ENCODE results near the gene RNF214. TPM values are rescaled to one million over a fixed set of nuclear protein-coding genes. Genes with fewer than 3 reads are reported as not detected.

RNF214 gene
- total and polyA plus RNA-seq, 2 of the 4 experiments (the other 2 are of a cell fraction), result 7.9 to 14.8 TPM

GRCh38 chr11:117226388-117227385 lies 5.8 kb upstream of the RNF214 start:
- H3K4ac ChIP-seq (ENCODE audit: low read depth, low read length), result no peak overlapping the region
- H2AK5ac ChIP-seq (ENCODE audit: low read depth, low read length), result no peak overlapping the region
- POLR2A ChIA-PET (ENCODE audit: unreplicated experiment), result interaction anchor here (0.6 to 1.4 kb wide), 2 partner anchors 8 to 102 kb away, joined by 3 to 6 read pairs; no protein-coding TSS in a partner anchor
- H3K4me3 ChIP-seq (ENCODE audit: insufficient read depth, low read depth, low read length), result no peak overlapping the region
- H3K18ac ChIP-seq (ENCODE audit: low read depth, low read length), result no peak overlapping the region
- in situ Hi-C loops (cut with MboI; ENCODE audit: low sequenced_read_pairs) (loop anchor here (10.0 kb wide), 1 partner anchor 352 kb away; no protein-coding TSS in a partner anchor), dilution Hi-C loops (cut with HindIII; ENCODE audit: low sequenced_read_pairs, unreplicated experiment) (no loop called here), intact Hi-C loops (cut with micrococcal nuclease) (loop anchor here (1.0 to 10.0 kb wide), 5 partner anchors 28 to 433 kb away; partner anchors contain the start of gene TAGLN)
- no peak overlapping the region for H3K56ac ChIP-seq (ENCODE audit: extremely low read depth, insufficient read depth, low read length)
- no peak overlapping the region for H2BK5ac ChIP-seq (ENCODE audit: low read depth, low read length, poor library complexity, severe bottlenecking)
- no peaks in the 10 kb centered on the region; the same call in 1 of the 2 replicates for H4K20me1 ChIP-seq (ENCODE audit: insufficient read depth, low read length)
- peak overlapping the region; percentile 73 for H2AK9ac ChIP-seq (replicated peaks; ENCODE audit: low read depth, low read length, poor library complexity)
- no peaks in the 10 kb centered on the region for H3K27me3 ChIP-seq (ENCODE audit: control insufficient read depth, insufficient read depth, low read length)
- no peak overlapping the region for H4K8ac ChIP-seq (ENCODE audit: low read depth in 2 of 2, low read length in 2 of 2)
- H3K36me3 ChIP-seq (ENCODE audit: control insufficient read depth, insufficient read depth, low read length), result peaks cover 50% of the 10 kb centered on the region
- peaks cover 11 to 49% of the 10 kb centered on the region in 2 experiments for H3K79me1 ChIP-seq (ENCODE audit: low read depth in 1 of 2, low read length in 2 of 2)
- H3K9ac ChIP-seq (ENCODE audit: low read depth, low read length), result no peak overlapping the region
- H3K9me1 ChIP-seq (ENCODE audit: insufficient read depth, low read length), result peaks cover 1% of the 10 kb centered on the region
- TF ChIP-seq SMC3 (IDR thresholded peaks at IDR 0.05; ENCODE audit: low read depth, low read length) (peak; percentile 61), NFE2L2 (IDR thresholded peaks at IDR 0.05; ENCODE audit: low read depth, low read length) (no peak), RAD21 (IDR thresholded peaks at IDR 0.05; ENCODE audit: low read length) (peak; percentile 87), CTCF (conservative IDR thresholded peaks at IDR 0.05; ENCODE audit: low read depth, low read length) (peak; percentile 84)
- H3K23ac ChIP-seq (ENCODE audit: low read depth, low read length), result no peak overlapping the region
- H3K14ac ChIP-seq (replicated peaks; ENCODE audit: low read depth, low read length), result no peak overlapping the region
- H2BK20ac ChIP-seq (ENCODE audit: low read depth, low read length), result no peak overlapping the region
- H3K4me1 ChIP-seq (ENCODE audit: control insufficient read depth, insufficient read depth, low read length), result peaks cover 9% of the 10 kb centered on the region
- no peak overlapping the region for H4K5ac ChIP-seq (ENCODE audit: low read depth, low read length)
- no peak overlapping the region for H3K27ac ChIP-seq (ENCODE audit: insufficient read depth, low read length)
- H3K9me3 ChIP-seq (ENCODE audit: control insufficient read depth, insufficient read depth, low read length), result no peaks in the 10 kb centered on the region
- H2BK120ac ChIP-seq (ENCODE audit: low read depth, low read length), result no peak overlapping the region
- H2AFZ ChIP-seq (replicated peaks; ENCODE audit: low read length, poor library complexity), result no peak overlapping the region
- no peak overlapping the region for H2BK15ac ChIP-seq (ENCODE audit: low read depth, low read length)
- H3K4me2 ChIP-seq (ENCODE audit: low read depth, low read length), result no peak overlapping the region
- BruUV-seq (replicated peaks), result no TSS peak
- H4K91ac ChIP-seq (ENCODE audit: insufficient read depth, low read depth, low read length), result no peak overlapping the region
- 100% methylated on average over 6 of the region's 19 CpGs; no CpG with 5 or more reads in 1 of the 2 experiments for WGBS, 2 experiments (ENCODE audit: extremely low coverage in 2 of 2, insufficient read length in 1 of 2)
- peak; percentile 78 for DNase-seq
- ATAC-seq (ENCODE audit: low read depth), result peak; percentile 79
- CTCF ChIA-PET, result interaction anchor here (0.6 to 2.0 kb wide), 6 partner anchors 9 to 313 kb away, joined by 3 to 8 read pairs (median 5); no protein-coding TSS in a partner anchor
